Endothelial cell of hepatic sinusoid (primary cell): ENCODE results near the gene FXYD6.

ENCODE experiments used
- in situ Hi-C: cut with HindIII; loops from 2 replicates; pipeline ENCODE4 v1.10.0; 2017; ENCODE audit warnings: low sequenced_read_pairs

The FXYD6 gene

GRCh38 chr11:117910941-117911655, 34.6 kb upstream of the FXYD6 start:
- in situ Hi-C loops, result no loop called here

GRCh38 chr11:117910525-117910924, 34.1 kb upstream of the FXYD6 start:
- in situ Hi-C loops, result no loop called here

GRCh38 chr11:117909611-117910382, 33.3 kb upstream of the FXYD6 start:
- in situ Hi-C loops, result no loop called here

GRCh38 chr11:117908959-117909610, 32.6 kb upstream of the FXYD6 start:
- in situ Hi-C loops, result no loop called here

- in situ Hi-C loops, result no loop called here
Observed at GRCh38 chr11:117908109-117908895, 31.8 kb upstream of the FXYD6 start.

GRCh38 chr11:117907276-117908108, 31.0 kb upstream of the FXYD6 start:
- in situ Hi-C loops, result no loop called here

GRCh38 chr11:117906710-117907109, 30.3 kb upstream of the FXYD6 start:
- in situ Hi-C loops, result no loop called here

- in situ Hi-C loops, result no loop called here
Observed at GRCh38 chr11:117906126-117906525, 29.7 kb upstream of the FXYD6 start.

GRCh38 chr11:117905524-117905923, 29.1 kb upstream of the FXYD6 start:
- in situ Hi-C loops, result no loop called here

GRCh38 chr11:117903505-117904382, 27.3 kb upstream of the FXYD6 start:
- in situ Hi-C loops, result no loop called here

- in situ Hi-C loops, result no loop called here
Observed at GRCh38 chr11:117902001-117902845, 25.8 kb upstream of the FXYD6 start.

GRCh38 chr11:117901601-117902000, 25.1 kb upstream of the FXYD6 start:
- in situ Hi-C loops, result no loop called here

- in situ Hi-C loops, result no loop called here
Observed at GRCh38 chr11:117900720-117901440, 24.4 kb upstream of the FXYD6 start.

GRCh38 chr11:117900121-117900648, 23.7 kb upstream of the FXYD6 start:
- in situ Hi-C loops, result no loop called here

- in situ Hi-C loops, result loop anchor here (5.0 kb wide), 1 partner anchor 59 kb away; no protein-coding TSS in a partner anchor
Observed at GRCh38 chr11:117898059-117898458, 21.6 kb upstream of the FXYD6 start.

GRCh38 chr11:117892651-117893050, 16.2 kb upstream of the FXYD6 start:
- in situ Hi-C loops, result no loop called here

GRCh38 chr11:117891362-117891761, 14.9 kb upstream of the FXYD6 start:
- in situ Hi-C loops, result no loop called here
